ENCODE results near the gene STARD13.

Gene STARD13

DNA sequence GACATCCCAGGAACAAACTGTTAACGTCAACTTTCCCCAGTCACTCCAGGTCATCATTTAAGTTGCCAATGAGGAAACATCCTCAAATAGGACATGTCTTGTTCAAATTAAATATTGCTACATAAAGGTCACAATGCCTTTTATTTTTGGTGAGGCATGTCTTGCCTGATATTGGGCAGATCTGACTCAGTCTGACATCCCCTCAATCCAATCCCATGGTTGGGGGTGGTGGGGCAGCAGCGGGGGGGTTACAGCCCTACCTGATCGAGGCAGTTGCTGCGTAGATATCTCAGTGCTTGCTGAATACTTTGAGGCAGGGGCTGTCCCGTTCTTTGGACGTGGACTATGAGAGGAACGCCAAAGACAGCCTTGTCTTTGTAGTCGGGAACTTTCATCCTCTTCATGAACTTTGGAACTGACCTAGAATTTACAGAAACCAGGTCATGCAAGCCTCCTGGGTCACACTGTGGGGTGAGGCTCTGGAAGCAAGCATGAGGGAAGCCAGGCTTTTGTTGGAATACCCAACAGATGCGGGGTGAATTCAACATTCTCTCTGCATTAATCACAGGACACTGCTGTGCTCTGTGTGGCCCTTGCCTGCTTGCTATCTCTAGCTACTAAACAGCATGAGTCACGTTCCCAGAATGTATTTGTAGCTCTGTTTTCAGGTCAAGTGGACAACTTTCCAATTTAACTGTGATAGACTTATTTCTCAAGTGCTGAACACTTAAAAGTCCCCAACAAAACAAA, 159.6 kb downstream of the STARD13 start:
- H3K4me3 ChIP-seq (replicated peaks; ENCODE audit: low read depth, low read length), result peak overlapping the region; percentile 13
- TF ChIP-seq, protein P1, sequence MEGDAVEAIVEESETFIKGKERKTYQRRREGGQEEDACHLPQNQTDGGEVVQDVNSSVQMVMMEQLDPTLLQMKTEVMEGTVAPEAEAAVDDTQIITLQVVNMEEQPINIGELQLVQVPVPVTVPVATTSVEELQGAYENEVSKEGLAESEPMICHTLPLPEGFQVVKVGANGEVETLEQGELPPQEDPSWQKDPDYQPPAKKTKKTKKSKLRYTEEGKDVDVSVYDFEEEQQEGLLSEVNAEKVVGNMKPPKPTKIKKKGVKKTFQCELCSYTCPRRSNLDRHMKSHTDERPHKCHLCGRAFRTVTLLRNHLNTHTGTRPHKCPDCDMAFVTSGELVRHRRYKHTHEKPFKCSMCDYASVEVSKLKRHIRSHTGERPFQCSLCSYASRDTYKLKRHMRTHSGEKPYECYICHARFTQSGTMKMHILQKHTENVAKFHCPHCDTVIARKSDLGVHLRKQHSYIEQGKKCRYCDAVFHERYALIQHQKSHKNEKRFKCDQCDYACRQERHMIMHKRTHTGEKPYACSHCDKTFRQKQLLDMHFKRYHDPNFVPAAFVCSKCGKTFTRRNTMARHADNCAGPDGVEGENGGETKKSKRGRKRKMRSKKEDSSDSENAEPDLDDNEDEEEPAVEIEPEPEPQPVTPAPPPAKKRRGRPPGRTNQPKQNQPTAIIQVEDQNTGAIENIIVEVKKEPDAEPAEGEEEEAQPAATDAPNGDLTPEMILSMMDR (IDR thresholded peaks at IDR 0.05; ENCODE audit: low read length, missing control alignments), result no peak
- peak; percentile 94 for DNase-seq (ENCODE audit: low read depth)

DNA sequence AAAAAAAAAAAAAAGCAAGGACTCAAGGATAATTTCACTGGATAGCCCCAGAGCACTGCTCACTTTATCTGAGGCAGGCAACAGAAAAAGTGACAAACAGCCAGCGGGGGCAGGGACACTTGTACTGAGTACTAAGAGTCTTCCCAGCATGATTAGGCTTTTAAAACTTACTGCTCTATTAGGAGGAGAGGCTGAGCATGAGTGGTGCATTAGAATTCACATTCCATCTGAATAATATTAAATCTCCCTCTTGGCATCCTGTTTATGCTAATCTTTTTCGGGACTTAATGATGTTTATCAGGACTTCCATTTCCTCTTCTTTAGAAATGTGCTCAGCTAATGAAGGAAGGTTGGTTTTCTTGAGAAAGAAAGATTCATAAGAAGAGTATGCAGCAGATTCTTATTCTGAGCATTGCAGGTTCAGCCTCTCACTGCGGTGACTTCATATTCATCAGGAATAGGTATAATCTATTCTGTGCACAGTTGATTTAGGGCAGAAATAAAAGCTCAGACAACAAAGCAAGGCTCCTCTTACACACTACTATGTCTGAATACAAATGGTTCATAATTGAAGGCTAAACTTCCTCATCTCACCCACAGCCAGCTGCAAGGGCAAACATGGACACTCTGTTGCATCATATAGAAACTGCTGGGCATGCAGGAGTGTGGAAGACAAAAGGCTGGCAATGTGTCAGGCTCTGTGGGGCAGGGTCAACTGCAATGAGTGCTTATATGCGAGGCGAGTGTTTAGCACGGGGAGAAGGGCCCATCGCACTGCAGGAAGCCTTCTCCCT, 162.3 kb downstream of the STARD13 start:
- no peak overlapping the region for H3K4me3 ChIP-seq (replicated peaks; ENCODE audit: low read depth, low read length)
- DNase-seq (ENCODE audit: low read depth), result peak; percentile 37
- TF ChIP-seq, protein P1 (IDR thresholded peaks at IDR 0.05; ENCODE audit: low read length, missing control alignments), result no peak

DNA sequence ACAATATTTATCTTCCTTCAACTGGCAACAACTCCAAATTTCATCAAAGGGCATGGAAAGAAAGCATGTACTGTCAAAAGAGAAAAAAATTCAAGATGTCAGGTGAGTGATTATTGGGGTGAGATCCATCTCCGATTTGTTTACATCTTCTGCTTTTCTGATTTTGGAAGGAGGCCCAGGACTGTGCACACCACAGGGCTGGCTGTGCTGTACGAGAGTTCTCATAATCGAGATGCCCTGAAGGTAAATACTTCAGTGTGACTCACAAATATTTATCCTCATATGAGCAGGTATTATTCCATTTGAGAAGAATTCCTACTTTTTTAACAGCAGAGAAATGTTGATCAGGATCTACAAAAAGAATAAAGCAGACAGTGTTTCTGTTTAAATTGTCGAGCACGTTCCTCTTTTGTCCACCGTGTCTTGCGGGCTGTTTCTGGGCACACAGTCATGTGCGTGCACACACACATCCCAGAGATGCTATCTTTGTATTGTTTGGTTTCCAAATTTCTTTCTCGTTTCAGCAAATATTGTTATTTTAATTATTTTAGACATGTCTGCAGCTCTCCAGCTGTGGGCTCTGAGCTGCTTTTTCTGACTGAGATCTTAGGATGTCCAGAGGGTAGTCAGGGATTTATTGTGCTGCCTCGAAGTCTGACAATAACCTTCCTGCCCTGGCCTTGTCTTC, 165.6 kb downstream of the STARD13 start:
- TF ChIP-seq, protein P1 (IDR thresholded peaks at IDR 0.05; ENCODE audit: low read length, missing control alignments), result no peak
- DNase-seq (ENCODE audit: low read depth), result no peak
- H3K4me3 ChIP-seq (replicated peaks; ENCODE audit: low read depth, low read length), result no peak overlapping the region

DNA sequence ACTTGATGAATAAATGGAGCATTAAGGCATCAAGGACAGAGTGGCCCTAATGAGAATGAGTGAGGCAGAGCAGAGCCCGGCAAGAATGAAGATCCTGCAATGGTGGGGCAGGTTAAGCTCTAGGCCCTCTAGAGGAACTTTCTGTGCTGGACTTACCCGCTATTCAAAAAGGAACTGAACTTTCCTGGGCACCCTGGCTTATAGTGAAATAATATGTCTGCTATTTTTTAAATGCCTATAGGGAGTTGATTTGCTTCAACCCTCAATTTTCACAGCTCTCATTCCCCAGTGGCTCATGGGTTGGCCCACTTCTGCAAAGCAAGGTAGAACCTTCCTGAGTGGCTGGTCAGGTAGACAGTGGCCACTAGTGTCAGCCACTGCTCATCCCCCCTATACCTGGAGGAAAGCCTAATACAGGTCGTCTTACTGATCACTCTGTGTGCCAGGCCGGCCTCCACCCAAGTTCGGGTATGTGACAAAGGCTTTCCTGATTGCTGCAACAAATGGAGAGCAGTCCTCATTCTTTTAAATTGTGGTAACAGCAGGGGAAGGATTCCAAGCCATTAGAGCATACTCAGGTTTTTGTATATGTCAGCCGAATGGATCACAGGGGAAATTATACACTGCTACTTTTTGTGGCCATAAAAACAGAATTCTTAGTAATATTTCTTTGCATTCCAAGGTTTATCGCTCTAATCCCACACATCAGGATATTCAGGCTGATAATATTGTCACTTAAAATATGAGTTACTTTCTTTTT, 166.4 kb downstream of the STARD13 start:
- no peak overlapping the region for H3K4me3 ChIP-seq (replicated peaks; ENCODE audit: low read depth, low read length)
- TF ChIP-seq, protein P1 (IDR thresholded peaks at IDR 0.05; ENCODE audit: low read length, missing control alignments), result no peak
- DNase-seq (ENCODE audit: low read depth), result no peak

DNA sequence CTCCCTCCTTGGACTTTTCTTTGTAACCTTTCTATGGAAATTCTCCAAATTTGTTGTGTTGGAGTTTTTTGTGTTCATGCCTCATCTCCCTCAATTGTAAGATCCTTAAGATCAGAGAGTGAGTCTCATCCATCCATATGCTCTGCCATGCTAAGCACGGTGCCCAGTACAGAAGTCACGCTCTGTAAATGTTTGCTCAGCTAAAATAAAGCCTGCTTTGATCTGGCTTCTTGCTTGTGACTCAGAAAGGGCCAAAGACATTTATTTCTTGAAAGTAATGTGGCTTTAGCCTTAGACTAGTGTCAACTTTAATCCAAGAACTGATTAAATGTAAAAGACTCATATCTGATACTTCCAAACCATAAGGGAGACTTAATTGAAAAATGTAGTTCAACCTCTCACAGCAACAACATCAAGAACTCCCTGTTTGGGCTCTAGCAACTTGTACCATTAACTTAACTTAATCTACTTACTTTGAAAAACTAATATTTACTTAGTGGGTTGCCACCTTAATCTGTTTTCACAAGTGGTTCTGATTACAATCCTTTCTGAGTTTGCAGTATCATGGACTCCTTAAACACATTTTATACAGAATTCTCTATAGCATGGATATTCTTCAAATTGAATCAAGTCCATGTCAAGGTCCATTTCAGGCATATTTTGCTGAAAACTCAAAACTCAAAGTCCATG, 169.1 kb downstream of the STARD13 start:
- no peak for DNase-seq (ENCODE audit: low read depth)
- TF ChIP-seq, protein P1 (IDR thresholded peaks at IDR 0.05; ENCODE audit: low read length, missing control alignments), result no peak
- H3K4me3 ChIP-seq (replicated peaks; ENCODE audit: low read depth, low read length), result no peak overlapping the region

DNA sequence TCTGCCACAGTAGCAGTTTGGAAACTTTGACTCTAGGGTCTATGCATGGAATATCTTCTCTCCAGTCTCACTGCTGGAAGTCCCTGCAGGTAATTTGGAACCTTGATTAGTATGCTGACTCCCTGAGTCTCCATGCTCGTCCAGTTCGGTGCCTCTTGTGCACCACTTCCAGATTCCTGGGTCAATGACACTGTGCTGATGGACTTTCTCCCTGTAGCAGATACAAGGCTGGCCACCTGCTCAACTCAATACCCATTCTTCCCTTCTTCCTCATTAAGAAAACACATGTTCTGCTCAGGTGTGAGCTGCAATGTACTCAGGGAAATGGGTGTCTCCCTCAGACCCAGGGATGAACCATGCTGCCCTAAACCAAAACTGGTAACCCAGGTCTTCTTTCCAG, 170.3 kb downstream of the STARD13 start:
- DNase-seq (ENCODE audit: low read depth), result no peak
- no peak overlapping the region for H3K4me3 ChIP-seq (replicated peaks; ENCODE audit: low read depth, low read length)
- TF ChIP-seq, protein P1 (IDR thresholded peaks at IDR 0.05; ENCODE audit: low read length, missing control alignments), result no peak

Data from fibroblast of pulmonary artery (primary cell).